T-helper 2 cell treated with Interferon-gamma antibody and Interleukin-4, amounts not matched to agents 100 ng/mL and 5 ng/mL, for 36 hours (primary cell): ENCODE results near the gene NDUFB1. TPM values are rescaled to one million over a fixed set of nuclear protein-coding genes. Genes with fewer than 3 reads are reported as not detected.

Source experiments
- intact Hi-C: fragments of 100-400 bp; cut with micrococcal nuclease; formaldehyde crosslinking; loops from one replicate; pipeline ENCODE4 v1.15.1; 2023
- total RNA-seq: library from RNA; stranded (reverse); gene quantifications from 2 replicates; pipeline ENCODE4 v1.2.3, GENCODE V29; 2022

Gene NDUFB1
- 108 and 116 TPM in 2 replicates for total RNA-seq

DNA sequence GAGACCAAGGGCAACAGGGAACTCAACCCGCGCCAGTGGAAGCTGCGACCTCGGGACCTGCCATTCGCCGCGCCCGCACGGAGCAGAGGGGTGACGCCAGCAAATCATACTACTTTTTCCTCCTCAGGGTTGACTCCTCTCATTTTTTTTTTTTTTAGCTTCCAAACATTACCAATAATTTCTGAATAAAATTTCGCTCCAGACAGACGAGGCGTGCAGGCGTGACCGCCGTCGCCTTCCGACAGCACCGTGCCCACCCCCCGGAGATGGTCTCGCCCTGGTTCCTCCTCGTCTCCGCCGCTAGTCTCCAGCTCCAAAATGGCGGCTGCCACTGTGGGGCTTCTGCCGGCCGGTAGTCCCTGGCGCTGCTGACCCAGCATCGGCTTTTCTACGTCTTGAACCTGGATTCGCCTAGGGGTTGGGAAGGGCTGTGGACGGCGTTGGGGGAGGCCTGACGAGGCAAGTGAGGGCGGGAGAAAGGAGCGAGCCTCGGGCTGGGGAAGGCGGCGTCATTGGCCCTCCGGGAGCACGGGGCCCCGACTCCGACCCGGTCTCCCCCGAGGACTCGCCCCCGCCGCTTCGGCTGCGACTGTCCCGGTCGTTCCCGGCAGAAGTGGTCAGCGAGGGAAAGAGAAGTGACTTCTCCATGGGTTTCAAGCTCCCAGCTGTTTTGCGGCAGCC lies at the start of gene NDUFB1, which contains the start of gene CPSF2:
TSS of gene NDUFB1 (minus strand) at position 37 of the 681 bp plus-strand sequence. CDS start 4,069 bp downstream, outside the sequence.
TSS of gene CPSF2 (plus strand) at position 300 of the 681 bp plus-strand sequence. CDS start 9,016 bp downstream, outside the sequence.
- intact Hi-C loops: loop anchor here (1.0 to 2.0 kb wide), 3 partner anchors 16 to 673 kb away; partner anchors contain the start of genes ATXN3, GOLGA5 and TRIP11

GRCh38 chr14:92164958-92165357 lies 43.5 kb upstream of the NDUFB1 start:
- intact Hi-C loops: no loop called here

DNA sequence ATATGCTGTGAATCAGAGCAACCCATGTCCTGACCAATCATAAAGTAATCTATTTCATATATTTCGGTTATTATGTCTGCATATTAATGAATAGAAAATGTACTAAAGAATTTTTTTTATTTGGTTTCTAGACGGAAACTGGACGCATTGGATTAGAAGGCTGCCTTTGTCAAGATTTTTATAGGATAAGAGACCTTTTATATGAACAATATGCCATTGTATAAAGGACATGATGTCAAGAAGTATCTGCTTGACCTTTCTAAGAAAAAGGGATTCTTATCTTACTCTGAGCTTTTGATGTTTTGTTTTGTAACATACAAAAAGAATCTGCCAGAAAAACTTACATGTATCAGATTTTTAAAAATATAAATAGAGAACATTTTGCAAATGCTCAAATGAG lies 40.0 kb upstream of the NDUFB1 start:
- intact Hi-C loops: no loop called here

DNA sequence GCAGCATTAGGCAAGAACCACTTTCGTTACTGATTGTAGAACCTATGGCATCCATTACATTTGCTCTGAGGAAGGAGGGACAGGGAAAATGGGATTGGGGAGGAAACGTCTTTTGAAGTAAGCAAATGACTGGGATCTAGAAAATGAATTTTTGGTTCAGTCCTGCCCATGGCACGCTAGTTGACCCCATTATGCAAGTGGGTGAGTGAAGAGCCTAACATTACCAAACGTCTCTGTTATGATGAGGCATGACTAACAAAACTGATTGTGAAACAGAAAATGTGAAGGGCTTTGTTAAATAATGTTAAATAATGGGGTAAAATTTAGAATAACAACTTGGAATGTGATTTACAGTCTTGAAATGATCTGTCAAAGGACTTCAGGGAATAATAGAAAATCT lies 39.1 kb upstream of the NDUFB1 start:
- intact Hi-C loops: no loop called here

- intact Hi-C loops: no loop called here
Measured at GRCh38 chr14:92154283-92154942, 32.9 kb upstream of the NDUFB1 start.

DNA sequence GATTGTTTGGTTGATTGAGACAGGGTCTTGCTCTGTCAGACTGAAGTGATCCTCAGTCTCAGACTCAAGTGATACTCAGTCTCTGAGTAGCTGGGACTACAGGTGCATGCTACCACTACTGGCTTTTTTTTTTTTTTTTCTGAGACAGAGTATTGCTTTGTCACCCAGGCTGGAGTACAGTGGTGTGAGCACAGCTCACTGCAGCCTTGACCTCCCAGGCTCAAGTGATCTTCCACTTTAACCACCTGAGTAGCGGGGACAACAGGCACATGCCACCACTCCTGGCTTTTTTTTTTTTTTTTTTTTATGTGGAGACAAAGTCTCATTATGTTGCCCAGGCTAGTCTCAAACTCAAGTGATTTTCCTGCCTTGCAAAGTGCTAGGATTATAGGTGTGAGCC lies 32.1 kb upstream of the NDUFB1 start:
- intact Hi-C loops: no loop called here

- intact Hi-C loops: no loop called here
Measured at GRCh38 chr14:92144708-92145107, 23.2 kb upstream of the NDUFB1 start.

- intact Hi-C loops: no loop called here
Measured at GRCh38 chr14:92143962-92144361, 22.5 kb upstream of the NDUFB1 start.

DNA sequence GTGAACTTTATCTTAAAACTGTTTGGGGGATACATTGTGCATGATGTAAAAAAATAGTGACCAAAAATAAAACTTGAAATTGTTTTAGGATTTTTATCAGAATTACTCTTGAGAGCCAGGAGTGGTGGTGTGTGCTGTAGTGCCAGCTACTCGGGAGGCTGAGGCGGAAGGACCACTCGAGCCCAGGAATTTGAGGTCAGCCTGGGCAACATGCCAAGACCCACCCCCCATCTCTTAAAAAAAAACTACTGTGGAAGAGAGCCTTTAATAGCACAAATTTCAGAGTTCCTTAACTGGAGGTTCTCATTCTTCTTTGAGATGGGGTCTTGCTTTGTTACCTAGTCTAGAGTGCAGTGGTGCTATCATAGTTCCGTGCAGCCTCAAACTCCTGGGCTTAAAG lies 21.8 kb upstream of the NDUFB1 start:
- intact Hi-C loops: no loop called here

DNA sequence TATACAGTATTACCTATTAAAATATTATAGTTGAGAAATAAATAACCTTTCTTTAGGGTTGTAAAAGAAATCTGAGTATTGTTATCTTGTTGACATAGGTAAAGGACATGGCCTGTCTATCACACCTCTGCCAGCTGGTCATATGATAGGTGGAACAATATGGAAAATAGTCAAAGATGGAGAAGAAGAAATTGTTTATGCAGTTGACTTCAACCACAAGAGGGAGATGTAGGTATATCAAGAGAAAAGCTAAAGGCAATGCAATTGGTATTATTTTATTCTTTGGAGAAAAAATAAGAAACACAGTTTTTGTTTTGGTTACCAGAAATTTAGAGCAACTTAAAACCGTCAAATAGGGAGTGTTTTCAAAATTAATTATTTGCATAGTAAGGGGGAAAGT lies 13.8 kb upstream of the NDUFB1 start:
- intact Hi-C loops: loop anchor here (5.0 kb wide), 1 partner anchor 547 kb away; no protein-coding TSS in a partner anchor

- intact Hi-C loops: no loop called here
Measured at GRCh38 chr14:92134456-92134855, 12.9 kb upstream of the NDUFB1 start.

GRCh38 chr14:92122761-92123160 lies 1.3 kb upstream of the NDUFB1 start:
- intact Hi-C loops: no loop called here

GRCh38 chr14:92122351-92122677 lies 808 bp upstream of the NDUFB1 start:
- intact Hi-C loops: no loop called here

DNA sequence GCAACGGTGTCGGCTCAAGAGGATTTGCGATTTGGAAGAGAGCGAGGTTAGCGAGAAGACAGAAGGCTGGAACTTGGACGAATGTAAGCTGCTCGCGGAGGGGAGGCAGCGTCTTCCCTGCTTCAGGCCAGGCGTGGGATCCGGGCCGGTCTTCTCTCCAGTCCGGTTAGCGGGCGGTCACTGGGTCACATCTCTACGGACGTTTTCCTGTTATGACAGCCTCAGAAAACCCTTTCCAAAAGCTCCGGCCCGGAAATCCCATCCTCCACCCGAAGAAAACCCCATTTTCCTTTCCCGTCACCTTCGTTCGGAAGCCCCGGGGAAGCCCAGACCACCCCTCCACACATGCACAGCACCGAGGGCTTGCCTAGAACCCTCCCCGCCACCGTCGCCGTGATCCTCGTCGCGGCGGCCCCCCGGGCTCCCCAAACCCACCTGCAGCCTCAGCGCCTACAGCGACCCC lies 268 bp downstream of the NDUFB1 start:
- intact Hi-C loops: loop anchor here (1.0 to 2.0 kb wide), 3 partner anchors 15 to 674 kb away; partner anchors contain the start of genes ATXN3, GOLGA5 and TRIP11

DNA sequence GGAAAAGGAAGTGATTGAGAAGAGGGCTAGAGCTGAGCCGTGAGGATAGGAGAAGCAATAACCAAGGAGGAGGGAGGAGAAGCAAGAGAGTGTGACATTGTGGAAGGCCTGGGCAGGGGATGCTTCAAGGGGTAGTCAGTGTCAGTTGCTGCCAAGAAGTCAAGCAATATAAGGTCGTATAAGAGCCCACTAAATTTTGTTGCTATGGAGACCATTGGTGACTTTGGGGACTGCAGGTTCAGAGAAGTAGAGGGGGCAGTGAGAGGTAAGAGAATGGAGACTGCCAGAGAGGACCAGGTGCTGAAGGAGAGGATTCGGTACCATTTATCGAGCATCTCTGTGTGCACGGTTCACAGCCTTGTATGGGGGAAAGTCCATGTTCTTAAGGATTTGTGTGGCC lies 12.0 kb downstream of the NDUFB1 start:
- intact Hi-C loops: loop anchor here (5.0 to 10.0 kb wide), 4 partner anchors 112 to 1712 kb away; partner anchors contain the start of genes CALM1, PPP4R3A and TC2N

DNA sequence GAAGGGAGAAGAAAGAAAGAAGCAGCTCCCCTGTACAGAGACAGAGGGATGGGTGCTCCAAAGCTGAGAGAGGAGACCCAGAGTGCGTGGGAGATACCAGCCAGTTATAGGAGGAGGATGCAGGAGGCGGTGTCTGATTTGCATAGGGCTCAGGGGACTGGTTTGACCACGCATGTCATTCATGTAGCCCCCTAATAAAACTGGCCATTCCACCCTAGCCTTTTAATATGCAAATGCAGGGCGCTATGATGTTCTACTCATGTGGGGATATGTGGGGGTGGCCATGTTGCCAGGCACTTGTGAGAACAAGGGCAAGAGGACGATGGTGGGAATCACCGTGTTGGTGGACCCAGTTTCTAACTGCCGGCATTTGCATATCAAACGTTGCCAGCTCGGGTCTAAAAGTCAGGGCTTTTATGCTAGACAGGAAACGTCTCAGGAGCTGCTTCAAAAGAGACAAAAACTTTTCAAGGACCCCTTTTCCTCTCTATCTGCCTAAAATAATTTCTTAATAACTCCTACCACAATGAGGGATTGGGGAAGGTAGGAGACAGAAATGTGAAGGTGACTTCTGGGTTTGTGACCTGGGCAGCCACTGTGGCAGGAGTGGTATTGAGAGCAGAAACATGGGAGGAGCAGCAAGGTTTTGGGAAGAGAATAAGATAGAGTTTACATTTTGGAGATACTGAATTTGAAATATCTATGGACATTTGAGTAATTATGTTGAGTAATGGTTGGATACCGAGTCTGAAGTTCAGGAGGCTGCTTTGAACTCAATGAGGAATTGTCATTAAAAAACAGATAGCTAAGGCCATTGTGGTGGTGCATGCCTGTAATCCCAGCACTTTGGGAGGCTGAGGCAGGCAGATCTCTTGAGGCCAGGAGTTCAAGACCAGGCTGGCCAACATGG lies 12.9 kb downstream of the NDUFB1 start:
- intact Hi-C loops: loop anchor here (5.0 to 10.0 kb wide), 4 partner anchors 111 to 1711 kb away; partner anchors contain the start of genes CALM1, PPP4R3A and TC2N

- intact Hi-C loops: loop anchor here (1.0 to 10.0 kb wide), 7 partner anchors 15 to 1709 kb away; partner anchors contain the start of genes CALM1, CPSF2, NDUFB1 and PPP4R3A
Measured at GRCh38 chr14:92106143-92106926, 15.2 kb downstream of the NDUFB1 start, which contains the start of gene ATXN3. Gene ATXN3, minus strand, starts transcription at chr14:92106582. Its CDS starts 30 bp downstream, at chr14:92106552.

DNA sequence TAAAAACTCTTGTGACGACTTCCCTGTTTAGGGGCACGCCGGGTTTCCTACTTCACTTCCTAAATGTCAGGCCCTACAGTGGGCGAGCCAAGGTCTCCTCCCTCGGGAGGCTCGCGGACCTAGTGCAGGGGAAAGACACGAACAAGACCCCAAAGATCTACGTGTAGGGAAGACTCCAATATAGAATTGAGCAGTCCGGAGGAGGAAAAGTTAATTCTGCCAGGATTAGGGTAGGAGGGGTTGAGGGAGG lies 15.7 kb downstream of the NDUFB1 start:
- intact Hi-C loops: loop anchor here (1.0 to 10.0 kb wide), 7 partner anchors 15 to 1709 kb away; partner anchors contain the start of genes CALM1, CPSF2, NDUFB1 and PPP4R3A

GRCh38 chr14:92105073-92105892 lies 16.2 kb downstream of the NDUFB1 start:
- intact Hi-C loops: loop anchor here (5.0 to 10.0 kb wide), 4 partner anchors 108 to 1708 kb away; partner anchors contain the start of genes CALM1, PPP4R3A and TC2N
